Epithelial cell of esophagus (primary cell): ENCODE data around the gene POU6F2.

Experiments used
- DNase-seq: peaks from one replicate; pipeline ENCODE4 v3.0.0; 2010; ENCODE audit warnings: low read depth
- H3K4me3 ChIP-seq: 2 replicates; pipeline ENCODE4 v1.5.1; 2011; ENCODE audit warnings: mild to moderate bottlenecking, low read length, control low read depth
- TF ChIP-seq, protein P1 (sequence below): IDR thresholded peaks from 2 replicates; pipeline ENCODE4 v1.5.1; 2011; ENCODE audit warnings: low read depth, mild to moderate bottlenecking, low read length, control low read depth, inconsistent platforms; ENCODE audit not compliant: insufficient read depth; ENCODE audit errors: missing control alignments

Gene POU6F2

DNA sequence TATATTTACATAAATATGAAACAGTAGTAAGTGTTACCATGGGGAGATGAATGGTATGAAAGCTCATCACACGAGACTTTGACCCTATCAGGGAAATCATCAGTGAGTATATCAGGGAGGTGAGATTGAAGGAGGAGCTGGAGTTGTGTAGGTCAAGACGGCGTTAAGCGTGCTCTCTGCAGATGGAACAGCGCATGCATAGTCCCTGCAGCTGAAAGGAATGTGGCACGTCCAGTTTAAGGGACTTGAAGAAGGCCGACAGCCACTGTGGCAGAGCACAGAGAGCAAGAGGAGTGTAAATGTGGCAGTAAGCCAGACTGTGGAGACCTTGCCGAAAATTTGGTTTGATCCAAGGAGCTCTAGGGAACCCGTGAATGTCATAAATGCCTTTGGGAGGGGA is 38.9 kb downstream of the POU6F2 start:
- TF ChIP-seq, protein P1, sequence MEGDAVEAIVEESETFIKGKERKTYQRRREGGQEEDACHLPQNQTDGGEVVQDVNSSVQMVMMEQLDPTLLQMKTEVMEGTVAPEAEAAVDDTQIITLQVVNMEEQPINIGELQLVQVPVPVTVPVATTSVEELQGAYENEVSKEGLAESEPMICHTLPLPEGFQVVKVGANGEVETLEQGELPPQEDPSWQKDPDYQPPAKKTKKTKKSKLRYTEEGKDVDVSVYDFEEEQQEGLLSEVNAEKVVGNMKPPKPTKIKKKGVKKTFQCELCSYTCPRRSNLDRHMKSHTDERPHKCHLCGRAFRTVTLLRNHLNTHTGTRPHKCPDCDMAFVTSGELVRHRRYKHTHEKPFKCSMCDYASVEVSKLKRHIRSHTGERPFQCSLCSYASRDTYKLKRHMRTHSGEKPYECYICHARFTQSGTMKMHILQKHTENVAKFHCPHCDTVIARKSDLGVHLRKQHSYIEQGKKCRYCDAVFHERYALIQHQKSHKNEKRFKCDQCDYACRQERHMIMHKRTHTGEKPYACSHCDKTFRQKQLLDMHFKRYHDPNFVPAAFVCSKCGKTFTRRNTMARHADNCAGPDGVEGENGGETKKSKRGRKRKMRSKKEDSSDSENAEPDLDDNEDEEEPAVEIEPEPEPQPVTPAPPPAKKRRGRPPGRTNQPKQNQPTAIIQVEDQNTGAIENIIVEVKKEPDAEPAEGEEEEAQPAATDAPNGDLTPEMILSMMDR = no peak
- no peak overlapping the region for H3K4me3 ChIP-seq

DNA sequence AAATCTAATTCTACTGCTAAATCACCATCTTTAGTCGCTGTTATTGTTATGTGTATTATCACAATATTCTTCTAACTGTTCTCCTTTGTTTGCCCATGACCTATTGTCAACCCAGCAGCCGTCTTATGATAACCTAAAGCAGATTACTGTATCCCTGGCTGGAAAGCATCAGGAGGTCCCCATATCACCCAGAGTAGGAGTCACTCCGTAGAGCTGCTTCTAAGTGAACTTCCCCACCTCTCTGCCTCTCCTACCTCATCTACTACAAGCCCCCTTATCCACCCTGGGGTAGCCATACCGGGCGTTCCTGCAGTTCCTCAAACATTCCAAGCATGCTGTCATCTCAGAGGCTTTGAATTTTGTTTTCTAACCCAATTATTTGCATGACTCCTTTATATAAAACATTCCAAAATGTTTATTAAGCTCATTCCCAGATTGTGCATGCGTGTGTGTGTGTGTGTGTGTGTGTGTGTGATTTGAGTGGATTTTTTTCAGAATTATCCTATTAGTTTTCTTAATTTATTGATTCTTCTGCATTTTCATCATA is 39.7 kb downstream of the POU6F2 start:
- DNase-seq = no peak
- TF ChIP-seq, protein P1 = no peak
- no peak overlapping the region for H3K4me3 ChIP-seq

More for the DNA sequence above, 38.9 kb downstream of the POU6F2 start:
- peak; percentile 52 for DNase-seq

DNA sequence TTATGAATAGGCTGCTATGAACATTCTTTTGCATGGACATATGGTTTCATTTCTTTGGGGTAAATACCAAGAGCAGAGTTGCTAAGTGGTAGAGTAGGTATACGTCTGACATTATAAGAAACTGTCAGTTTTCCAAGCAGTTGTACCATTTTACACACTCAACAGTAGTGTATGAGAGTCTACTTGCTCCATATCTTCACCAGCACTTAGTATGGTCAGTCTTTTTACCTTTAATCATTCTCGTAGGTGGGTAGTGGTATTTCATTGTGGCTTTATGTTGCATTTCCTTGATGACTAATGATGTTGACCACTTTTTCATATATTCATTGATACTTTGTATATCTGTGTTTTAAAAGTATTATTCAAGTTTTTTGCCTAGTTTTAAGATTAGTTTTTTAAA is 45.1 kb downstream of the POU6F2 start:
- DNase-seq = no peak
- no peak overlapping the region for H3K4me3 ChIP-seq
- TF ChIP-seq, protein P1 = no peak

DNA sequence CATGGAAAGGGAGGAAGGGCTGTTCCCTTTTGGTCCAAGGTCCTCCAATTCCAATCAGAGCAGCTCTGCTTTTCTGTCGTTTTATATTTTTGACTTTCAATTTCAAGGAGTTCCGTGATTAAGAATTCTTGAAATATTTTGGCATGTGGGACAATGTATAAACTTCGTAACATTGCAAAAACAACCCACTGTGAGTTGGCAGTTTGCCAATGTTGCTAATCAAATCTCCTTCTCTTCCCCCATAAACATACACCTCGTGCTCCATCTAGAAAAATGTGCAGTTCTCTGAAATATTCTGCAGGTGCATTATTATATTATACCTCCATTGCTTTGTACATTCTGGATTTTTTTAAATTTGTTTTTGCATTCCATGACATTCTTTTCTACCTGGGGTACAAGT is 49.8 kb downstream of the POU6F2 start:
- no peak for DNase-seq
- TF ChIP-seq, protein P1 = no peak
- no peak overlapping the region for H3K4me3 ChIP-seq

DNA sequence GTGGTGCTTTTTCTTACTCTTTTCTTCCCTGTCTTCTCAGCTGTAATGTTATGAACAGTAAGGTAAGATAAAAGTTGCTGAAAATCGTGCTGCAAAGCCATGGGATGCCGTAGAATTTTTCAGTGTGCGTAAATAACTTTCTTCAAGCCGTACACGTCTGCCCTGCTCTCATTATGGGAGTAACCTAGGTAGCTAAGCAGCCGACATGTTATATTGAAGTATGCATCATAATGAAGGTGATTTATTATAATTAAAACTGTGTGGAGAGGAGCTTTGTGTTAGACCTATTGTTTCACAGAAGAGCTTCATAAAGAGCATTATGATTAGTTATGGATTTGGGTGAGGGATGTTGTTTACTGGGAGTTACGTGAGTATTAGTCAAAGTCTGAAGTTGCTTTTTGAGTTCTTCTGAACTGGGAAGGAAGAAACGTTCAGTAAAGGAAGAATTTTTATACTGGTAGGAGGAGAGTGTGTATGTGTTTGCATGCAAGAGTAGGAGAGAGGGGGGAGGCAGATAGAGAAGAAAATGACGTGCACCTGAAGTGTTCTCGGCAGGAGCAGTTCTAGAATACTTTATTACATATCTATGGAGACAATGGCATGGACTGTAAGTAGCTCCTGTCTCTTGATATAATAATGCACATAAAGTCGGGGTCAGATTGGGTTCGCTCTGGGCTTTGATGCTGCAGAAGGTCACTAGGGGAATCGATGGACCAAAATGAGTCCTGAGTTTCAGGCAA is 56.3 kb downstream of the POU6F2 start:
- DNase-seq = no peak
- TF ChIP-seq, protein P1 = no peak
- no peak overlapping the region for H3K4me3 ChIP-seq

DNA sequence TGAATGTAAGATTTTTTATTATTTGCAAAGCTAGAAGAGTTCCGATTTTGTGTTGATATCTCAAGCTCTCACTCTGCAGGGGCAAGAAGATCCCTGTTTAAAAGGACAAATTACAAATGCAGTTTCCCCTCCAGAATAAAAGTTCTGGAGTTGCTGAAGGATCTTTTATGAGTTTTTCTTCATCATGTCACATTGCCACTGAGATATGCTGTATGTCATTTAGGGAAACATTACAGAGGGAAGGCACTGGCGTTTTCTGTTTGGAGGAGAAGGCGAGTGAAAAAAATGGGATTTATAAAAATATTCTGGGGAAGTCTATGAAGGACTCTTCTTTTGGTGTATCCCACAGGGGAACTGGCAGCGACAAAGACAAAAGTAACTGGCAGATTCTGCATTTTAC is 57.4 kb downstream of the POU6F2 start:
- no peak for DNase-seq
- no peak overlapping the region for H3K4me3 ChIP-seq
- TF ChIP-seq, protein P1 = no peak

DNA sequence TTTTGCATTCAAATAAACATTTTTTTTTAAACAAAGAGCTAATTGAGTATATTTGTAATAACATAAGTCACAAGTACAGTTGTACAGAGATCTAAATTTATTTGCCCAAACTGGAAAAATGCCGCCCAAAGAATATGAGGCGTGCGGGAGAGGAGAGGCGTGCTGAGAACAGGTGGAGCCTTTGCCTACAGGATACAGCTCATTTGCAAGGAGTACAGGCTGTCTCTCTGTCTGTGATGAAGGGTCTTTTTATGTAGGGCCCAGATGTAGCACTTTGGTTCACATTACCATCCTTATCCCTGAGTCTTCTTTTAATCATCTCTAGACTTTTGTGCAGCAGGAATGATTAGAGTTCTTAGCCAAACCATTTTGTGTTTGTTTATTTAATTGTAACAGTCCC is 58.2 kb downstream of the POU6F2 start:
- TF ChIP-seq, protein P1 = no peak
- DNase-seq = no peak
- H3K4me3 ChIP-seq = no peak overlapping the region
